HEK293 (cell line): ENCODE measurements around the gene SETD3.

ENCODE experiments used
- CTCF ChIA-PET: fragments of 350-600 bp; formaldehyde crosslinking; extraction: SDS; loops from one replicate; lab custom pipeline; 2021; ENCODE audit warnings: antibody characterized with exemption; lab: Yijun Ruan, JAX
- POLR2A ChIA-PET: fragments of 300-600 bp; formaldehyde crosslinking; extraction: SDS; loops from one replicate; lab custom pipeline; 2020; ENCODE audit warnings: antibody characterized with exemption, inconsistent platforms; lab: Yijun Ruan, JAX
- H3K27ac ChIP-seq: fragments of 200-500 bp; sonication (Bioruptor generic); 2 replicates; pipeline ENCODE4 v1.5.1; 2014; ENCODE audit warnings: low read depth, low read length, control low read depth, inconsistent platforms; ENCODE audit errors: extremely low read depth
- H3K36me3 ChIP-seq, 2 experiments: fragments of 200-500 bp in 1 of 2; sonication (Bioruptor generic) in 1 of 2; 1 replicate in 1 of 2; 2 replicates in 1 of 2; pipeline ENCODE4 v1.5.1; 2014 to 2017; ENCODE audit warnings: inconsistent platforms in 2 of 2, low read length in 2 of 2; ENCODE audit not compliant: control insufficient read depth in 2 of 2, insufficient read depth in 1 of 2
- H3K4me1 ChIP-seq: fragments of 200-500 bp; sonication (Bioruptor generic); 2 replicates; pipeline ENCODE4 v1.5.1; 2014; ENCODE audit warnings: mild to moderate bottlenecking, low read length, inconsistent platforms; ENCODE audit not compliant: control insufficient read depth, insufficient read depth
- H3K4me3 ChIP-seq: 2 replicates; pipeline ENCODE4 v1.5.1; 2011; ENCODE audit warnings: low read depth, mild to moderate bottlenecking, control low read depth, low read length, moderate library complexity
- H3K9me3 ChIP-seq: fragments of 200-500 bp; sonication (Bioruptor generic); 2 replicates; pipeline ENCODE4 v1.5.1; 2014; ENCODE audit warnings: low read depth, low read length, inconsistent platforms; ENCODE audit not compliant: control insufficient read depth, insufficient read depth
- GFI1B ChIP-seq: fragments of 450-650 bp; formaldehyde crosslinking; IDR thresholded peaks from 2 replicates; pipeline ENCODE4 v1.5.1; 2016; ENCODE audit warnings: missing biosample characterization, missing genetic modification characterization
- GLI2 ChIP-seq: fragments of 450-650 bp; formaldehyde crosslinking; IDR thresholded peaks from 2 replicates; pipeline ENCODE4; 2017; ENCODE audit warnings: missing biosample characterization, missing genetic modification characterization, low read depth, borderline replicate concordance
- GLIS2 ChIP-seq: fragments of 450-650 bp; formaldehyde crosslinking; IDR thresholded peaks from 2 replicates; pipeline ENCODE4 v1.5.1; 2016; ENCODE audit warnings: missing biosample characterization, missing genetic modification characterization
- KLF1 ChIP-seq: fragments of 450-650 bp; formaldehyde crosslinking; IDR thresholded peaks from 2 replicates; pipeline ENCODE4 v1.5.1; 2016; ENCODE audit warnings: missing biosample characterization, missing genetic modification characterization
- KLF16 ChIP-seq: fragments of 450-650 bp; formaldehyde crosslinking; IDR thresholded peaks from 2 replicates; pipeline ENCODE4 v1.5.1; 2017; ENCODE audit warnings: missing biosample characterization, missing genetic modification characterization
- MZF1 ChIP-seq: fragments of 450-650 bp; formaldehyde crosslinking; IDR thresholded peaks from 2 replicates; pipeline ENCODE4 v1.5.1; 2017; ENCODE audit warnings: missing biosample characterization, missing genetic modification characterization, borderline replicate concordance
- SCRT2 ChIP-seq: fragments of 450-650 bp; formaldehyde crosslinking; IDR thresholded peaks from 2 replicates; pipeline ENCODE4 v1.5.1; 2016; ENCODE audit warnings: missing biosample characterization, missing genetic modification characterization
- ZBTB11 ChIP-seq: fragments of 450-650 bp; formaldehyde crosslinking; conservative IDR thresholded peaks from 2 replicates; pipeline ENCODE4 v1.5.1; 2016; ENCODE audit warnings: low read depth, missing biosample characterization, missing genetic modification characterization
- ZBTB20 ChIP-seq: fragments of 450-650 bp; formaldehyde crosslinking; IDR thresholded peaks from 2 replicates; pipeline ENCODE4 v1.5.1; 2016; ENCODE audit warnings: missing biosample characterization, missing genetic modification characterization
- ZFP37 ChIP-seq: fragments of 450-650 bp; formaldehyde crosslinking; IDR thresholded peaks from 2 replicates; pipeline ENCODE4 v1.5.1; 2016; ENCODE audit warnings: missing biosample characterization, missing genetic modification characterization
- ZFP69B ChIP-seq: fragments of 450-650 bp; formaldehyde crosslinking; IDR thresholded peaks from 2 replicates; pipeline ENCODE4 v1.5.1; 2016; ENCODE audit warnings: missing biosample characterization, missing genetic modification characterization
- ZNF175 ChIP-seq: fragments of 450-650 bp; formaldehyde crosslinking; IDR thresholded peaks from 2 replicates; pipeline ENCODE4 v1.5.1; 2016; ENCODE audit warnings: missing biosample characterization, missing genetic modification characterization
- ZNF19 ChIP-seq: fragments of 450-650 bp; formaldehyde crosslinking; IDR thresholded peaks from 2 replicates; pipeline ENCODE4; 2016; ENCODE audit warnings: missing biosample characterization, missing genetic modification characterization, low read depth
- ZNF280D ChIP-seq: fragments of 450-650 bp; formaldehyde crosslinking; IDR thresholded peaks from 2 replicates; pipeline ENCODE4 v1.5.1; 2016; ENCODE audit warnings: missing biosample characterization, missing genetic modification characterization
- ZNF423 ChIP-seq: fragments of 450-650 bp; formaldehyde crosslinking; IDR thresholded peaks from 2 replicates; pipeline ENCODE4 v1.5.1; 2016; ENCODE audit warnings: missing biosample characterization, missing genetic modification characterization
- ZNF529 ChIP-seq: fragments of 450-650 bp; formaldehyde crosslinking; IDR thresholded peaks from 2 replicates; pipeline ENCODE4 v1.5.1; 2017; ENCODE audit warnings: missing genetic modification characterization, missing biosample characterization; ENCODE audit not compliant: insufficient replicate concordance
- ZNF692 ChIP-seq: fragments of 450-650 bp; formaldehyde crosslinking; IDR thresholded peaks from 2 replicates; pipeline ENCODE4 v1.5.1; 2016; ENCODE audit warnings: missing biosample characterization, missing genetic modification characterization
- ZNF701 ChIP-seq: fragments of 450-650 bp; formaldehyde crosslinking; IDR thresholded peaks from 2 replicates; pipeline ENCODE4 v1.5.1; 2016; ENCODE audit warnings: missing biosample characterization, missing genetic modification characterization
- ZNF707 ChIP-seq: fragments of 450-650 bp; formaldehyde crosslinking; IDR thresholded peaks from 2 replicates; pipeline ENCODE4 v1.5.1; 2016; ENCODE audit warnings: missing biosample characterization, missing genetic modification characterization
- ZNF791 ChIP-seq: fragments of 450-650 bp; formaldehyde crosslinking; IDR thresholded peaks from 2 replicates; pipeline ENCODE4 v1.5.1; 2016; ENCODE audit warnings: missing biosample characterization, missing genetic modification characterization
- ZSCAN23 ChIP-seq: fragments of 450-650 bp; formaldehyde crosslinking; IDR thresholded peaks from 2 replicates; pipeline ENCODE4 v1.5.1; 2016; ENCODE audit warnings: missing biosample characterization, missing genetic modification characterization
- ZSCAN30 ChIP-seq: fragments of 450-650 bp; IDR thresholded peaks from 2 replicates; pipeline ENCODE4 v1.5.1; 2018; ENCODE audit warnings: missing biosample characterization, mild to moderate bottlenecking, missing genetic modification characterization, moderate library complexity
- TF ChIP-seq, protein P1 (sequence below): fragments of 450-650 bp; formaldehyde crosslinking; IDR thresholded peaks from 2 replicates; pipeline ENCODE4 v1.5.1; 2016; ENCODE audit warnings: missing biosample characterization, missing genetic modification characterization
- TF ChIP-seq, protein P2 (sequence below): fragments of 450-650 bp; formaldehyde crosslinking; IDR thresholded peaks from 2 replicates; pipeline ENCODE4 v1.5.1; 2017; ENCODE audit warnings: missing biosample characterization, missing genetic modification characterization

SETD3 gene

GRCh38 chr14:99480917-99481744 lies 472 bp upstream of the SETD3 start, which contains the start of gene CCNK:
CCNK (plus strand) TSS chr14:99481409; CDS start chr14:99492678, 11,269 bp downstream.
- ChIA-PET CTCF (interaction anchor here (0.6 to 0.9 kb wide), 2 partner anchors 7 to 393 kb away, joined by 3 to 4 read pairs; no protein-coding TSS in a partner anchor), POLR2A (interaction anchor here (0.6 to 1.3 kb wide), 17 partner anchors 10 to 490 kb away, joined by 3 to 12 read pairs (median 3); partner anchors contain the start of gene CCDC85C)
- peak within 1 kb of the TSS; percentile 96 for H3K4me3 ChIP-seq
- H3K9me3 ChIP-seq: no peaks in the 10 kb centered on the region
- H3K4me1 ChIP-seq: peaks cover 10% of the 10 kb centered on the region
- peak within 1 kb of the TSS; percentile 88 for H3K27ac ChIP-seq
- H3K36me3 ChIP-seq: no peaks in the 10 kb centered on the region
- TF ChIP-seq ZSCAN30: peak; percentile 19; the same call in 1 of the 2 replicates
- no peak for TF ChIP-seq ZSCAN23 (tag by site-specific recombination)
- TF ChIP-seq MZF1: no peak
- no peak for TF ChIP-seq ZNF280D
- TF ChIP-seq ZNF175 (tag by site-specific recombination): no peak
- 0 out of 2 replicates have a peak, but pooled peaks have one; percentile 10 for TF ChIP-seq ZNF423 (tag by site-specific recombination)
- no peak for TF ChIP-seq ZNF701 (tag by site-specific recombination)
- no peak for TF ChIP-seq GFI1B (tag by site-specific recombination)
- TF ChIP-seq ZNF19 (tag by site-specific recombination): no peak
- TF ChIP-seq KLF16: peak; percentile 54; the same call in 1 of the 2 replicates
- TF ChIP-seq, protein P1, sequence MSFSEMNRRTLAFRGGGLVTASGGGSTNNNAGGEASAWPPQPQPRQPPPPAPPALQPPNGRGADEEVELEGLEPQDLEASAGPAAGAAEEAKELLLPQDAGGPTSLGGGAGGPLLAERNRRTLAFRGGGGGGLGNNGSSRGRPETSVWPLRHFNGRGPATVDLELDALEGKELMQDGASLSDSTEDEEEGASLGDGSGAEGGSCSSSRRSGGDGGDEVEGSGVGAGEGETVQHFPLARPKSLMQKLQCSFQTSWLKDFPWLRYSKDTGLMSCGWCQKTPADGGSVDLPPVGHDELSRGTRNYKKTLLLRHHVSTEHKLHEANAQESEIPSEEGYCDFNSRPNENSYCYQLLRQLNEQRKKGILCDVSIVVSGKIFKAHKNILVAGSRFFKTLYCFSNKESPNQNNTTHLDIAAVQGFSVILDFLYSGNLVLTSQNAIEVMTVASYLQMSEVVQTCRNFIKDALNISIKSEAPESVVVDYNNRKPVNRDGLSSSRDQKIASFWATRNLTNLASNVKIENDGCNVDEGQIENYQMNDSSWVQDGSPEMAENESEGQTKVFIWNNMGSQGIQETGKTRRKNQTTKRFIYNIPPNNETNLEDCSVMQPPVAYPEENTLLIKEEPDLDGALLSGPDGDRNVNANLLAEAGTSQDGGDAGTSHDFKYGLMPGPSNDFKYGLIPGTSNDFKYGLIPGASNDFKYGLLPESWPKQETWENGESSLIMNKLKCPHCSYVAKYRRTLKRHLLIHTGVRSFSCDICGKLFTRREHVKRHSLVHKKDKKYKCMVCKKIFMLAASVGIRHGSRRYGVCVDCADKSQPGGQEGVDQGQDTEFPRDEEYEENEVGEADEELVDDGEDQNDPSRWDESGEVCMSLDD: no peak
- no peak for TF ChIP-seq SCRT2 (tag by site-specific recombination)
- TF ChIP-seq, protein P2, sequence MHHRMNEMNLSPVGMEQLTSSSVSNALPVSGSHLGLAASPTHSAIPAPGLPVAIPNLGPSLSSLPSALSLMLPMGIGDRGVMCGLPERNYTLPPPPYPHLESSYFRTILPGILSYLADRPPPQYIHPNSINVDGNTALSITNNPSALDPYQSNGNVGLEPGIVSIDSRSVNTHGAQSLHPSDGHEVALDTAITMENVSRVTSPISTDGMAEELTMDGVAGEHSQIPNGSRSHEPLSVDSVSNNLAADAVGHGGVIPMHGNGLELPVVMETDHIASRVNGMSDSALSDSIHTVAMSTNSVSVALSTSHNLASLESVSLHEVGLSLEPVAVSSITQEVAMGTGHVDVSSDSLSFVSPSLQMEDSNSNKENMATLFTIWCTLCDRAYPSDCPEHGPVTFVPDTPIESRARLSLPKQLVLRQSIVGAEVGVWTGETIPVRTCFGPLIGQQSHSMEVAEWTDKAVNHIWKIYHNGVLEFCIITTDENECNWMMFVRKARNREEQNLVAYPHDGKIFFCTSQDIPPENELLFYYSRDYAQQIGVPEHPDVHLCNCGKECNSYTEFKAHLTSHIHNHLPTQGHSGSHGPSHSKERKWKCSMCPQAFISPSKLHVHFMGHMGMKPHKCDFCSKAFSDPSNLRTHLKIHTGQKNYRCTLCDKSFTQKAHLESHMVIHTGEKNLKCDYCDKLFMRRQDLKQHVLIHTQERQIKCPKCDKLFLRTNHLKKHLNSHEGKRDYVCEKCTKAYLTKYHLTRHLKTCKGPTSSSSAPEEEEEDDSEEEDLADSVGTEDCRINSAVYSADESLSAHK (tag by site-specific recombination): no peak
- TF ChIP-seq GLI2: no peak
- no peak for TF ChIP-seq ZNF529 (tag by site-specific recombination)
- no peak for TF ChIP-seq ZBTB11 (tag by site-specific recombination)
- peak; percentile 23; the same call in 1 of the 2 replicates for TF ChIP-seq ZNF692 (tag by site-specific recombination)
- TF ChIP-seq ZFP69B (tag by site-specific recombination): no peak
- TF ChIP-seq KLF1 (tag by site-specific recombination): peak; percentile 38; the same call in 1 of the 2 replicates
- TF ChIP-seq ZFP37: peak; percentile 48
- TF ChIP-seq ZBTB20 (tag by site-specific recombination): peak; percentile 88
- no peak for TF ChIP-seq ZNF791 (tag by site-specific recombination)
- TF ChIP-seq ZNF707 (tag by site-specific recombination): no peak
- TF ChIP-seq GLIS2 (tag by site-specific recombination): peak; percentile 89
